Measurements from ENCODE around the gene PSEN2.

DNA sequence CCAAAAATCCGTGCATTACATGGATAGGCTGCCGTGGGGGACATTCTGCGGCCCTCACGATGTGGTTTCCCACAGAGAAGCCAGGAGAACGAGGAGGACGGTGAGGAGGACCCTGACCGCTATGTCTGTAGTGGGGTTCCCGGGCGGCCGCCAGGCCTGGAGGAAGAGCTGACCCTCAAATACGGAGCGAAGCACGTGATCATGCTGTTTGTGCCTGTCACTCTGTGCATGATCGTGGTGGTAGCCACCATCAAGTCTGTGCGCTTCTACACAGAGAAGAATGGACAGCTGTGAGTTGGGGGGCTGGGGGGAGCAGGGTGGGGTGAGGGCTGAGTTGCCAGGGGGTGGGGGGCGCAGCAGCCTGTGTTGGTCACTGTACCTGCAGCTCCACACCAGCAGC, 13.2 kb downstream of the PSEN2 start:
- TF ChIP-seq, protein P1, sequence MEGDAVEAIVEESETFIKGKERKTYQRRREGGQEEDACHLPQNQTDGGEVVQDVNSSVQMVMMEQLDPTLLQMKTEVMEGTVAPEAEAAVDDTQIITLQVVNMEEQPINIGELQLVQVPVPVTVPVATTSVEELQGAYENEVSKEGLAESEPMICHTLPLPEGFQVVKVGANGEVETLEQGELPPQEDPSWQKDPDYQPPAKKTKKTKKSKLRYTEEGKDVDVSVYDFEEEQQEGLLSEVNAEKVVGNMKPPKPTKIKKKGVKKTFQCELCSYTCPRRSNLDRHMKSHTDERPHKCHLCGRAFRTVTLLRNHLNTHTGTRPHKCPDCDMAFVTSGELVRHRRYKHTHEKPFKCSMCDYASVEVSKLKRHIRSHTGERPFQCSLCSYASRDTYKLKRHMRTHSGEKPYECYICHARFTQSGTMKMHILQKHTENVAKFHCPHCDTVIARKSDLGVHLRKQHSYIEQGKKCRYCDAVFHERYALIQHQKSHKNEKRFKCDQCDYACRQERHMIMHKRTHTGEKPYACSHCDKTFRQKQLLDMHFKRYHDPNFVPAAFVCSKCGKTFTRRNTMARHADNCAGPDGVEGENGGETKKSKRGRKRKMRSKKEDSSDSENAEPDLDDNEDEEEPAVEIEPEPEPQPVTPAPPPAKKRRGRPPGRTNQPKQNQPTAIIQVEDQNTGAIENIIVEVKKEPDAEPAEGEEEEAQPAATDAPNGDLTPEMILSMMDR (IDR thresholded peaks at IDR 0.05; ENCODE audit: low read depth, low read length), result no peak
- no peak for TF ChIP-seq EZH2phosphoT487 (IDR thresholded peaks at IDR 0.05; ENCODE audit: low read depth)
